ENCODE data around the gene IFRD2.
A peak's percentile ranks its signal among the peaks of the same experiment; 100 is the strongest.
"Not testable (repeated sequence)": the region's sequence is repeated elsewhere in the genome, so short reads cannot be mapped to it uniquely, and the experiment has no call there.

Gene IFRD2

GRCh38 chr3:50316657-50317242 is 24.5 kb upstream of the IFRD2 start:
- Histone ChIP-seq H3K36me3 (replicated peaks in 1 of 2; ENCODE audit: control insufficient read depth in 2 of 2, insufficient read depth in 2 of 2, low read length in 2 of 2) (peaks cover 47 to 58% of the 10 kb centered on the region in 2 donors), H2BK120ac (ENCODE audit: low read depth, low read length) (no peak overlapping the region), H2BK12ac (ENCODE audit: low read length) (no peak overlapping the region), H4K8ac (ENCODE audit: low read depth, low read length) (no peak overlapping the region), H3K23ac (ENCODE audit: low read depth, low read length, poor library complexity) (peak overlapping the region; percentile 51), H3K4me3 (ENCODE audit: low read length in 2 of 2) (no peak overlapping the region), H3K9ac (ENCODE audit: low read depth, low read length, poor library complexity) (peak overlapping the region; percentile 12), H3K4me2 (ENCODE audit: insufficient read depth, low read length, poor library complexity, severe bottlenecking) (no peak overlapping the region), H2BK15ac (ENCODE audit: low read length) (no peak overlapping the region), H3K4me1 (ENCODE audit: control insufficient read depth in 2 of 2, insufficient read depth in 1 of 2, low read depth in 1 of 2, low read length in 2 of 2) (peaks cover 12 to 22% of the 10 kb centered on the region in 2 donors), H2AFZ (ENCODE audit: low read length) (no peak overlapping the region), H3K14ac (ENCODE audit: low read length) (no peak overlapping the region), H4K91ac (ENCODE audit: low read depth, low read length, poor library complexity) (no peak overlapping the region), H2BK5ac (ENCODE audit: low read length) (peak overlapping the region; percentile 60), H2AK5ac (ENCODE audit: low read depth, low read length) (no peak overlapping the region), H3K27me3 (ENCODE audit: control insufficient read depth in 3 of 3, insufficient read depth in 3 of 3, low read depth in 1 of 3, low read length in 3 of 3) (no peaks in the 10 kb centered on the region), H3K9me3 (replicated peaks in 1 of 2; ENCODE audit: control insufficient read depth in 2 of 2, insufficient read depth in 1 of 2, low read depth in 1 of 2, low read length in 2 of 2) (peaks cover 0 to 4% of the 10 kb centered on the region in 2 donors), H3K4ac (ENCODE audit: low read length) (peak overlapping the region; percentile 46), H3K79me1 (ENCODE audit: low read depth, low read length) (peaks cover 34% of the 10 kb centered on the region), H3K27ac (replicated peaks; ENCODE audit: low read length) (no peak overlapping the region), H3K18ac (ENCODE audit: low read length) (no peak overlapping the region)
- DNase-seq (ENCODE audit: low spot score), result no peak
- no CpG with 5 or more reads among the region's 9 CpGs for WGBS, 2 donors (ENCODE audit: extremely low coverage in 2 of 2, insufficient read length in 2 of 2, insufficient replicate concordance in 1 of 2)

DNA sequence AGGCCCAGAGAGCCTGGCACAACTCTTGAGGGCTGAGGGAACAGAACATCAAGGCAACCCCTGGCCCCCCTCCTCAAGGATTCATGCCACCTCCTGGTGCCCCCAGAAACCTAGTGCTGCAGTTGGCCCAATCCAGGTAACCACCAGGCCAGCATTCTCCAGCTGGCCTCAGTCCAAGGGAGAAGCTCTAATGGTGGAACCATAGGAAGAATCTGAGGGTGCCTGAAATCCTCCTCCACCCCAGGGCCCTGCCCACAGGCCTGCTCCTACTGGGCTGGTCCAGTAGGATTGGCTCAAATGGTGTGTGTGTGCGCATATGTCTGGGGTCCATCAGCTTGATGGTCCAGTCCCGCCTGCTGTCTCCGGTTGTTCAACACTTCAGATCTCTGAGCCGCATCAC is 22.6 kb upstream of the IFRD2 start:
- Histone ChIP-seq H3K9ac (ENCODE audit: low read depth, low read length, poor library complexity) (no peak overlapping the region), H2BK5ac (ENCODE audit: low read length) (peak overlapping the region; percentile 5), H3K4ac (ENCODE audit: low read length) (no peak overlapping the region), H4K8ac (ENCODE audit: low read depth, low read length) (no peak overlapping the region), H2BK120ac (ENCODE audit: low read depth, low read length) (no peak overlapping the region), H3K27ac (replicated peaks; ENCODE audit: low read length) (no peak overlapping the region), H3K18ac (ENCODE audit: low read length) (no peak overlapping the region), H3K79me1 (ENCODE audit: low read depth, low read length) (peaks cover 27% of the 10 kb centered on the region), H2AFZ (ENCODE audit: low read length) (no peak overlapping the region), H2BK15ac (ENCODE audit: low read length) (no peak overlapping the region), H2BK12ac (ENCODE audit: low read length) (peak overlapping the region; percentile 10), H2AK5ac (ENCODE audit: low read depth, low read length) (no peak overlapping the region), H3K4me3 (ENCODE audit: low read length in 2 of 2) (no peak overlapping the region), H3K14ac (ENCODE audit: low read length) (peak overlapping the region; percentile 21), H3K4me2 (ENCODE audit: insufficient read depth, low read length, poor library complexity, severe bottlenecking) (no peak overlapping the region), H3K36me3 (replicated peaks in 1 of 2; ENCODE audit: control insufficient read depth in 2 of 2, insufficient read depth in 2 of 2, low read length in 2 of 2) (peaks cover 44 to 56% of the 10 kb centered on the region in 2 donors), H3K9me3 (replicated peaks in 1 of 2; ENCODE audit: control insufficient read depth in 2 of 2, insufficient read depth in 1 of 2, low read depth in 1 of 2, low read length in 2 of 2) (peaks cover 3 to 4% of the 10 kb centered on the region in 2 donors), H3K23ac (ENCODE audit: low read depth, low read length, poor library complexity) (no peak overlapping the region), H3K4me1 (ENCODE audit: control insufficient read depth in 2 of 2, insufficient read depth in 1 of 2, low read depth in 1 of 2, low read length in 2 of 2) (peaks cover 4 to 15% of the 10 kb centered on the region in 2 donors), H4K91ac (ENCODE audit: low read depth, low read length, poor library complexity) (no peak overlapping the region), H3K27me3 (ENCODE audit: control insufficient read depth in 3 of 3, insufficient read depth in 3 of 3, low read depth in 1 of 3, low read length in 3 of 3) (no peaks in the 10 kb centered on the region)
- WGBS, 2 donors (ENCODE audit: extremely low coverage in 2 of 2, insufficient read length in 2 of 2, insufficient replicate concordance in 1 of 2), result no CpG with 5 or more reads among the region's 4 CpGs
- DNase-seq (ENCODE audit: low spot score), result no peak

GRCh38 chr3:50314342-50314741 is 22.1 kb upstream of the IFRD2 start:
- Histone ChIP-seq H2AK5ac (ENCODE audit: low read depth, low read length) (no peak overlapping the region), H3K79me1 (ENCODE audit: low read depth, low read length) (peaks cover 27% of the 10 kb centered on the region), H3K27me3 (ENCODE audit: control insufficient read depth in 3 of 3, insufficient read depth in 3 of 3, low read depth in 1 of 3, low read length in 3 of 3) (no peaks in the 10 kb centered on the region), H3K4me3 (ENCODE audit: low read length in 2 of 2) (no peak overlapping the region), H3K4me1 (ENCODE audit: control insufficient read depth in 2 of 2, insufficient read depth in 1 of 2, low read depth in 1 of 2, low read length in 2 of 2) (peaks cover 0 to 14% of the 10 kb centered on the region in 2 donors), H2BK12ac (ENCODE audit: low read length) (no peak overlapping the region), H4K91ac (ENCODE audit: low read depth, low read length, poor library complexity) (no peak overlapping the region), H4K8ac (ENCODE audit: low read depth, low read length) (no peak overlapping the region), H3K4me2 (ENCODE audit: insufficient read depth, low read length, poor library complexity, severe bottlenecking) (no peak overlapping the region), H3K27ac (replicated peaks; ENCODE audit: low read length) (no peak overlapping the region), H3K36me3 (replicated peaks in 1 of 2; ENCODE audit: control insufficient read depth in 2 of 2, insufficient read depth in 2 of 2, low read length in 2 of 2) (peaks cover 44 to 56% of the 10 kb centered on the region in 2 donors), H3K23ac (ENCODE audit: low read depth, low read length, poor library complexity) (no peak overlapping the region), H3K14ac (ENCODE audit: low read length) (peak overlapping the region; percentile 21), H2BK5ac (ENCODE audit: low read length) (peak overlapping the region; percentile 5), H3K18ac (ENCODE audit: low read length) (no peak overlapping the region), H3K9ac (ENCODE audit: low read depth, low read length, poor library complexity) (no peak overlapping the region), H2BK120ac (ENCODE audit: low read depth, low read length) (no peak overlapping the region), H2BK15ac (ENCODE audit: low read length) (no peak overlapping the region), H3K9me3 (replicated peaks in 1 of 2; ENCODE audit: control insufficient read depth in 2 of 2, insufficient read depth in 1 of 2, low read depth in 1 of 2, low read length in 2 of 2) (peaks cover 4 to 8% of the 10 kb centered on the region in 2 donors), H3K4ac (ENCODE audit: low read length) (no peak overlapping the region), H2AFZ (ENCODE audit: low read length) (no peak overlapping the region)
- WGBS, 2 donors (ENCODE audit: extremely low coverage in 2 of 2, insufficient read length in 2 of 2, insufficient replicate concordance in 1 of 2), result no CpG with 5 or more reads among the region's 3 CpGs
- DNase-seq (ENCODE audit: low spot score), result no peak

GRCh38 chr3:50312041-50312440 is 19.8 kb upstream of the IFRD2 start:
- not testable (repeated sequence) for H3K27me3 ChIP-seq (ENCODE audit: control insufficient read depth in 3 of 3, insufficient read depth in 3 of 3, low read depth in 1 of 3, low read length in 3 of 3); H2AK5ac ChIP-seq (ENCODE audit: low read depth, low read length); H2BK120ac ChIP-seq (ENCODE audit: low read depth, low read length); H3K9ac ChIP-seq (ENCODE audit: low read depth, low read length, poor library complexity); DNase-seq (ENCODE audit: low spot score); H3K4me3 ChIP-seq (ENCODE audit: low read length in 2 of 2); H3K4ac ChIP-seq (ENCODE audit: low read length); H3K23ac ChIP-seq (ENCODE audit: low read depth, low read length, poor library complexity); H2AFZ ChIP-seq (ENCODE audit: low read length); H3K27ac ChIP-seq (replicated peaks; ENCODE audit: low read length); H3K4me1 ChIP-seq (ENCODE audit: control insufficient read depth in 2 of 2, insufficient read depth in 1 of 2, low read depth in 1 of 2, low read length in 2 of 2); H3K14ac ChIP-seq (ENCODE audit: low read length); H2BK15ac ChIP-seq (ENCODE audit: low read length); H4K91ac ChIP-seq (ENCODE audit: low read depth, low read length, poor library complexity); H3K4me2 ChIP-seq (ENCODE audit: insufficient read depth, low read length, poor library complexity, severe bottlenecking); H2BK12ac ChIP-seq (ENCODE audit: low read length); H3K18ac ChIP-seq (ENCODE audit: low read length); H2BK5ac ChIP-seq (ENCODE audit: low read length); H4K8ac ChIP-seq (ENCODE audit: low read depth, low read length)
- peaks cover 2 to 13% of the 10 kb centered on the region in 2 donors for H3K9me3 ChIP-seq (replicated peaks in 1 of 2; ENCODE audit: control insufficient read depth in 2 of 2, insufficient read depth in 1 of 2, low read depth in 1 of 2, low read length in 2 of 2)
- peaks cover 23 to 33% of the 10 kb centered on the region in 2 donors for H3K36me3 ChIP-seq (replicated peaks in 1 of 2; ENCODE audit: control insufficient read depth in 2 of 2, insufficient read depth in 2 of 2, low read length in 2 of 2)
- WGBS, 2 donors (ENCODE audit: extremely low coverage in 2 of 2, insufficient read length in 2 of 2, insufficient replicate concordance in 1 of 2), result no CpG with 5 or more reads among the region's 32 CpGs
- H3K79me1 ChIP-seq (ENCODE audit: low read depth, low read length), result peaks cover 12% of the 10 kb centered on the region

Data from neuronal stem cell (in vitro differentiated cells).